Endothelial cell of umbilical vein (primary cell): Measurements from ENCODE around the gene ZBTB12. TPM values are rescaled to one million over a fixed set of nuclear protein-coding genes. Genes with fewer than 3 reads are reported as not detected.

Experiments used
- BruUV-seq: library from RNA; stranded (reverse); fragments of 400-500 nt; replicated peaks from 2 replicates; lab custom pipeline; 2021; lab: Mats Ljungman, UMichigan
- CTCF ChIA-PET: fragments of 300-600, 350-600 bp; sonication (Branson Sonifier 250); formaldehyde crosslinking; loops from one replicate; lab custom pipeline; 2021; ENCODE audit warnings: antibody characterized with exemption, inconsistent platforms; lab: Charles Lee
- POLR2A ChIA-PET: fragments of 300-600, 350-600 bp; sonication (Branson Sonifier 250); formaldehyde crosslinking; loops from one replicate; lab custom pipeline; 2021; ENCODE audit warnings: antibody characterized with exemption, inconsistent platforms; lab: Charles Lee
- DNase-seq: peaks from one replicate; pipeline ENCODE4 v3.0.0-alpha.2; 2011; ENCODE audit warnings: low read depth, low spot score
- FAIRE-seq: peaks from 2 replicates; lab custom pipeline; 2011; peaks lifted over from hg19 to GRCh38; lab: Jason Lieb, UNC
- H2AFZ ChIP-seq: 2 replicates; pipeline ENCODE4 v1.6.0; 2012; ENCODE audit warnings: low read depth, low read length, control low read depth, inconsistent platforms
- H3K27ac ChIP-seq: 2 replicates; pipeline ENCODE4 v1.5.1; 2011; ENCODE audit warnings: low read depth, mild to moderate bottlenecking, control low read depth, low read length, moderate library complexity; ENCODE audit not compliant: insufficient read depth
- H3K27me3 ChIP-seq, 2 experiments: 2 replicates each; pipeline versions ENCODE4 v1.6.0 to v1.6.1; 2011; ENCODE audit warnings: low read length in 2 of 2, mixed read lengths in 1 of 2; ENCODE audit not compliant: control insufficient read depth in 2 of 2, insufficient read depth in 2 of 2
- H3K36me3 ChIP-seq, 2 experiments: 2 replicates in 1 of 2; 3 replicates in 1 of 2; pipeline ENCODE4 v1.5.1; 2011; ENCODE audit warnings: low read length in 2 of 2, mild to moderate bottlenecking in 1 of 2, moderate library complexity in 1 of 2; ENCODE audit not compliant: control insufficient read depth in 2 of 2, insufficient read depth in 2 of 2; ENCODE audit errors: extremely low read depth in 1 of 2
- H3K4me1 ChIP-seq: 3 replicates; pipeline ENCODE4 v1.5.1; 2011; ENCODE audit warnings: mild to moderate bottlenecking, low read length; ENCODE audit not compliant: control insufficient read depth, insufficient read depth; ENCODE audit errors: extremely low read depth
- H3K4me2 ChIP-seq: 2 replicates; pipeline ENCODE4 v1.6.1; 2011; ENCODE audit warnings: low read length, control low read depth, mixed read lengths; ENCODE audit not compliant: insufficient read depth
- H3K4me3 ChIP-seq, 3 experiments: fragments of 200-600 bp in 1 of 3; sonication (generic), shearing (Covaris generic) in 1 of 3; replicated peaks in 1 of 3; 2 replicates each; pipeline ENCODE4 v1.5.1; 2011 to 2016; ENCODE audit warnings: control low read depth in 3 of 3, low read length in 3 of 3, mild to moderate bottlenecking in 2 of 3, inconsistent platforms in 1 of 3, low read depth in 1 of 3, moderate library complexity in 1 of 3; ENCODE audit not compliant: insufficient read depth in 1 of 3
- H3K79me2 ChIP-seq: 2 replicates; pipeline ENCODE4 v1.6.0; 2012; ENCODE audit warnings: low read length, inconsistent platforms; ENCODE audit not compliant: control insufficient read depth, insufficient read depth
- H3K9ac ChIP-seq: replicated peaks from 2 replicates; pipeline ENCODE3; 2011; ENCODE audit warnings: low read length, control low read depth; ENCODE audit not compliant: insufficient read depth; ENCODE audit errors: extremely low read depth
- H3K9me1 ChIP-seq: replicated peaks from 3 replicates; pipeline ENCODE4 v1.6.0; 2011; ENCODE audit warnings: mild to moderate bottlenecking, low read length; ENCODE audit not compliant: control insufficient read depth, insufficient read depth; ENCODE audit errors: extremely low read depth
- H3K9me3 ChIP-seq: replicated peaks from 2 replicates; pipeline ENCODE4 v1.5.1; 2012; ENCODE audit warnings: low read length, inconsistent platforms; ENCODE audit not compliant: control insufficient read depth, insufficient read depth
- H4K20me1 ChIP-seq: replicated peaks from 2 replicates; pipeline ENCODE3; 2011; ENCODE audit warnings: mild to moderate bottlenecking, low read length; ENCODE audit not compliant: control insufficient read depth, insufficient read depth; ENCODE audit errors: extremely low read depth
- EZH2 ChIP-seq: IDR thresholded peaks from 2 replicates; pipeline ENCODE4 v1.6.1; 2012; ENCODE audit warnings: borderline replicate concordance, low read depth, mild to moderate bottlenecking, moderate library complexity, low read length, inconsistent platforms; ENCODE audit not compliant: severe bottlenecking
- FOS ChIP-seq: IDR thresholded peaks from 2 replicates; pipeline ENCODE4 v1.6.1; 2011; ENCODE audit warnings: mild to moderate bottlenecking, low read length, moderate library complexity, borderline replicate concordance; ENCODE audit not compliant: insufficient read depth
- GATA2 ChIP-seq: IDR thresholded peaks from 2 replicates; pipeline ENCODE4 v1.7.0; 2011; ENCODE audit warnings: low read depth, mild to moderate bottlenecking, moderate library complexity, mixed read lengths, low read length; ENCODE audit not compliant: insufficient read length, insufficient read depth
- JUN ChIP-seq: IDR thresholded peaks from 2 replicates; pipeline ENCODE4 v1.6.1; 2011; ENCODE audit warnings: borderline replicate concordance, low read depth; ENCODE audit not compliant: insufficient read length, insufficient read depth
- MYC ChIP-seq: IDR thresholded peaks from one replicate; pipeline ENCODE4 v1.6.1; 2011; ENCODE audit warnings: mild to moderate bottlenecking, low read depth, low read length
- POLR2A ChIP-seq: IDR thresholded peaks from 2 replicates; pipeline ENCODE4 v1.6.1; 2012; ENCODE audit warnings: low read depth, mild to moderate bottlenecking, control low read depth, low read length
- POLR2AphosphoS5 ChIP-seq: IDR thresholded peaks from 2 replicates; pipeline ENCODE4 v1.6.1; 2012; ENCODE audit warnings: low read depth, mild to moderate bottlenecking, control low read depth, low read length, moderate library complexity; ENCODE audit not compliant: insufficient read depth
- dilution Hi-C: fragments of 300-500 bp; cut with MboI; formaldehyde crosslinking; loops from one replicate; pipeline ENCODE4 v1.15.0; 2019; ENCODE audit warnings: low sequenced_read_pairs; ENCODE audit not compliant: extremely low pct_ligation_motif_present
- intact Hi-C: fragments of 100-400 bp; cut with micrococcal nuclease; formaldehyde crosslinking; loops from one replicate; pipeline ENCODE4 v1.10.0; 2022
- polyA plus RNA-seq, 4 experiments: library from polyadenylated mRNA; depleted of rRNA in 3 of 4; stranded (reverse) in 3 of 4; unstranded in 1 of 4; fragments of >200 nt; gene quantifications; 2 replicates each; pipeline versions ENCODE4 v1.2.1 to v1.2.3, GENCODE V29; 2011 to 2012; ENCODE audit warnings: missing spikeins in 1 of 4
- total RNA-seq: library from RNA; stranded (reverse); gene quantifications from 2 replicates; pipeline ENCODE4 v1.2.3, GENCODE V29; 2021
- TF ChIP-seq, protein P1 (sequence below), 2 donors: IDR thresholded peaks; 1 replicate in 1 of 2; 2 replicates in 1 of 2; pipeline ENCODE4 v1.5.1; 2011; ENCODE audit warnings: low read length in 2 of 2, mild to moderate bottlenecking in 2 of 2, moderate library complexity in 2 of 2, control low read depth in 1 of 2, inconsistent platforms in 1 of 2, low read depth in 1 of 2; ENCODE audit not compliant: insufficient read depth in 1 of 2; ENCODE audit errors: extremely low read depth in 1 of 2
- TF ChIP-seq, protein P2 (sequence below): IDR thresholded peaks from 2 replicates; pipeline ENCODE4 v1.6.1; 2011; ENCODE audit not compliant: insufficient read depth, insufficient read length

Gene ZBTB12
- total and polyA plus RNA-seq, 2 donors (not counting 3 experiments of a cell fraction or from before 2014, with no cell fraction given) = 2.9 to 4.9 TPM

DNA sequence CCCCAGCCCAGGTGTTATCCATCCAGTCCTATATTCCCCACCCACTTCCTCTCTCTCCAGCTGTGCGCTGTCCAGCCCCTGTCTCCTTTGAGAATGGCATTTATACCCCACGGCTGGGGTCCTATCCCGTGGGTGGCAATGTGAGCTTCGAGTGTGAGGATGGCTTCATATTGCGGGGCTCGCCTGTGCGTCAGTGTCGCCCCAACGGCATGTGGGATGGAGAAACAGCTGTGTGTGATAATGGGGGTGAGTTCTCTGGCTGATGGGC, 26.7 kb upstream of the ZBTB12 start:
- FAIRE-seq (no peak), DNase-seq (no peak)
- H3K4me3 ChIP-seq = no peak overlapping the region
- ChIA-PET CTCF (no interaction called here), POLR2A (no interaction called here)
- no peaks in the 10 kb centered on the region for H3K9me1 ChIP-seq
- TF ChIP-seq MYC (no peak), JUN (no peak), POLR2A (no peak), FOS (no peak), EZH2 (no peak), GATA2 (no peak), POLR2AphosphoS5 (no peak)
- TF ChIP-seq, protein P1, sequence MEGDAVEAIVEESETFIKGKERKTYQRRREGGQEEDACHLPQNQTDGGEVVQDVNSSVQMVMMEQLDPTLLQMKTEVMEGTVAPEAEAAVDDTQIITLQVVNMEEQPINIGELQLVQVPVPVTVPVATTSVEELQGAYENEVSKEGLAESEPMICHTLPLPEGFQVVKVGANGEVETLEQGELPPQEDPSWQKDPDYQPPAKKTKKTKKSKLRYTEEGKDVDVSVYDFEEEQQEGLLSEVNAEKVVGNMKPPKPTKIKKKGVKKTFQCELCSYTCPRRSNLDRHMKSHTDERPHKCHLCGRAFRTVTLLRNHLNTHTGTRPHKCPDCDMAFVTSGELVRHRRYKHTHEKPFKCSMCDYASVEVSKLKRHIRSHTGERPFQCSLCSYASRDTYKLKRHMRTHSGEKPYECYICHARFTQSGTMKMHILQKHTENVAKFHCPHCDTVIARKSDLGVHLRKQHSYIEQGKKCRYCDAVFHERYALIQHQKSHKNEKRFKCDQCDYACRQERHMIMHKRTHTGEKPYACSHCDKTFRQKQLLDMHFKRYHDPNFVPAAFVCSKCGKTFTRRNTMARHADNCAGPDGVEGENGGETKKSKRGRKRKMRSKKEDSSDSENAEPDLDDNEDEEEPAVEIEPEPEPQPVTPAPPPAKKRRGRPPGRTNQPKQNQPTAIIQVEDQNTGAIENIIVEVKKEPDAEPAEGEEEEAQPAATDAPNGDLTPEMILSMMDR (IDR thresholded peaks at IDR 0.05; ENCODE audit: extremely low read depth in 1 of 2, insufficient read depth in 1 of 2, low read depth in 1 of 2, low read length in 2 of 2) = no peak
- TF ChIP-seq, protein P2, sequence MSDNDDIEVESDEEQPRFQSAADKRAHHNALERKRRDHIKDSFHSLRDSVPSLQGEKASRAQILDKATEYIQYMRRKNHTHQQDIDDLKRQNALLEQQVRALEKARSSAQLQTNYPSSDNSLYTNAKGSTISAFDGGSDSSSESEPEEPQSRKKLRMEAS = no peak
- no peak overlapping the region for H3K27ac ChIP-seq
- no peaks in the 10 kb centered on the region for H3K4me1 ChIP-seq
- intact Hi-C loops (no loop called here), dilution Hi-C loops (no loop called here)
- H3K79me2 ChIP-seq = no peaks in the 10 kb centered on the region
- H3K9ac ChIP-seq = no peak overlapping the region
- H2AFZ ChIP-seq = no peak overlapping the region
- H3K27me3 ChIP-seq = peaks cover 9 to 13% of the 10 kb centered on the region in 2 experiments
- no TSS peak for BruUV-seq
- no peaks in the 10 kb centered on the region for H3K36me3 ChIP-seq
- no peaks in the 10 kb centered on the region for H4K20me1 ChIP-seq
- H3K4me2 ChIP-seq = no peak overlapping the region
- no peaks in the 10 kb centered on the region for H3K9me3 ChIP-seq
